HG03066 (cell line): ENCODE measurements around the gene DBP.
"Not testable (repeated sequence)": the region's sequence is repeated elsewhere in the genome, so short reads cannot be mapped to it uniquely, and the experiment has no call there.

Experiments used
- ATAC-seq: cut with Tn5 transposase; IDR thresholded peaks from one replicate; pipeline ENCODE4 v1.9.1; 2021; ENCODE audit warnings: low read depth; ENCODE audit not compliant: unreplicated experiment

The DBP gene

GRCh38 chr19:48668332-48668731 is 31.2 kb upstream of the DBP start:
- no peak for ATAC-seq

GRCh38 chr19:48665786-48666185 is 28.6 kb upstream of the DBP start:
- no peak for ATAC-seq

- no peak for ATAC-seq
Measured at GRCh38 chr19:48664476-48664875, 27.3 kb upstream of the DBP start.

- no peak for ATAC-seq
Measured at GRCh38 chr19:48663667-48664066, 26.5 kb upstream of the DBP start.

GRCh38 chr19:48661711-48662090 is 24.5 kb upstream of the DBP start:
- ATAC-seq = no peak

GRCh38 chr19:48660852-48661710 is 23.9 kb upstream of the DBP start:
- ATAC-seq = peak; percentile 81

- no peak for ATAC-seq
Measured at GRCh38 chr19:48659768-48660167, 22.6 kb upstream of the DBP start.

GRCh38 chr19:48658483-48658882 is 21.3 kb upstream of the DBP start:
- no peak for ATAC-seq

GRCh38 chr19:48657828-48658227 is 20.6 kb upstream of the DBP start:
- not testable (repeated sequence) for ATAC-seq

GRCh38 chr19:48656840-48657474 is 19.8 kb upstream of the DBP start:
- ATAC-seq = no peak

GRCh38 chr19:48654299-48655059 is 17.3 kb upstream of the DBP start:
- ATAC-seq = no peak

GRCh38 chr19:48651683-48652048 is 14.5 kb upstream of the DBP start:
- ATAC-seq = no peak

GRCh38 chr19:48650974-48651682 is 13.9 kb upstream of the DBP start:
- ATAC-seq = no peak

GRCh38 chr19:48648134-48648533 is 11.0 kb upstream of the DBP start:
- no peak for ATAC-seq

- no peak for ATAC-seq
Measured at GRCh38 chr19:48646722-48647216, 9.6 kb upstream of the DBP start.

- peak; percentile 75 for ATAC-seq
Measured at GRCh38 chr19:48646001-48646721, 9.0 kb upstream of the DBP start, which contains the start of gene CA11. Gene CA11 (minus strand): TSS chr19:48646187. CDS start chr19:48645632, 555 bp downstream.

- no peak for ATAC-seq
Measured at GRCh38 chr19:48645620-48646000, 8.4 kb upstream of the DBP start.

GRCh38 chr19:48644839-48645619 is 7.8 kb upstream of the DBP start:
- ATAC-seq = no peak

- ATAC-seq = no peak
Measured at GRCh38 chr19:48644355-48644754, 7.2 kb upstream of the DBP start.
